Uterus (tissue), 2 donors: ENCODE measurements around the gene OSTN.

Experiments used
- CTCF ChIP-seq, 4 experiments: fragments of 200-600 bp in 2 of 4; fragments of 450-650 bp in 2 of 4; sonication (generic) in 2 of 4; IDR thresholded peaks; one replicate each; pipeline ENCODE4 v1.5.1; 2016 to 2019; ENCODE audit warnings: antibody characterized with exemption in 4 of 4, mild to moderate bottlenecking in 2 of 4, moderate library complexity in 1 of 4
- POLR2A ChIP-seq, 2 donors: fragments of 450-650 bp; IDR thresholded peaks; one replicate each; pipeline ENCODE4 v1.6.1; 2016; ENCODE audit warnings: antibody characterized with exemption in 2 of 2, mild to moderate bottlenecking in 1 of 2, moderate library complexity in 1 of 2

- no peak for TF ChIP-seq CTCF (IDR thresholded peaks at IDR 0.05)
- TF ChIP-seq POLR2A (IDR thresholded peaks at IDR 0.05): no peak
Measured at GRCh38 chr3:191268737-191269136, 69.7 kb downstream of the OSTN start.
